ENCODE data around the gene SORD.
"Not testable (repeated sequence)": the region's sequence is repeated elsewhere in the genome, so short reads cannot be mapped to it uniquely, and the experiment has no call there.

DNA sequence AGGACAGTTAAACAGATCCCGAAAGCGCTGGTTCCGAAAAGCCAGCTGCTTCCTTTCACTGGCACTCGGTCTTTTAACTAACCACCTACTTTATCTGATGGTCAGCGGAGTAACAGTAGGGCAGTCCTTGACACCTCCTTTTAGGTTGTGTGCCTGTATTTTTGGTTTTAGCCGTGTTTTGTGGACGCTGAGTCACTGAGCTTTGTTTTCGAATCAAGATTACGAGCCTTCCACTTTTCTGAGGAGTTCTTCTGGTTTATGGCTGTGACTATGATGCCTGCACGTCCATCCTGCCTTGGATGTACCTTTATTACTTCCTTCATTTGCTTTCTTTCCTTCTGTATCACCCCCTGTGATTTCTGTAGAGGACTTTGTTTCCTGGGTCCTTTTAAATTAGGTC, 59.4 kb downstream of the SORD start:
- TF ChIP-seq, protein P1, sequence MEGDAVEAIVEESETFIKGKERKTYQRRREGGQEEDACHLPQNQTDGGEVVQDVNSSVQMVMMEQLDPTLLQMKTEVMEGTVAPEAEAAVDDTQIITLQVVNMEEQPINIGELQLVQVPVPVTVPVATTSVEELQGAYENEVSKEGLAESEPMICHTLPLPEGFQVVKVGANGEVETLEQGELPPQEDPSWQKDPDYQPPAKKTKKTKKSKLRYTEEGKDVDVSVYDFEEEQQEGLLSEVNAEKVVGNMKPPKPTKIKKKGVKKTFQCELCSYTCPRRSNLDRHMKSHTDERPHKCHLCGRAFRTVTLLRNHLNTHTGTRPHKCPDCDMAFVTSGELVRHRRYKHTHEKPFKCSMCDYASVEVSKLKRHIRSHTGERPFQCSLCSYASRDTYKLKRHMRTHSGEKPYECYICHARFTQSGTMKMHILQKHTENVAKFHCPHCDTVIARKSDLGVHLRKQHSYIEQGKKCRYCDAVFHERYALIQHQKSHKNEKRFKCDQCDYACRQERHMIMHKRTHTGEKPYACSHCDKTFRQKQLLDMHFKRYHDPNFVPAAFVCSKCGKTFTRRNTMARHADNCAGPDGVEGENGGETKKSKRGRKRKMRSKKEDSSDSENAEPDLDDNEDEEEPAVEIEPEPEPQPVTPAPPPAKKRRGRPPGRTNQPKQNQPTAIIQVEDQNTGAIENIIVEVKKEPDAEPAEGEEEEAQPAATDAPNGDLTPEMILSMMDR (IDR thresholded peaks at IDR 0.05): not testable (repeated sequence)
- TF ChIP-seq POLR2A (IDR thresholded peaks at IDR 0.05): not testable (repeated sequence)
